BLaER1 treated with 17β-estradiol and CSF1 and Interleukin-3, amounts not matched to agents 10 nM and 100 nM (cell line): ENCODE data around the gene NEB.
"Not testable (repeated sequence)": the region's sequence is repeated elsewhere in the genome, so short reads cannot be mapped to it uniquely, and the experiment has no call there.

Experiments
- H3K27ac ChIP-seq, 11 experiments: shearing (Covaris generic); formaldehyde crosslinking; 2 replicates each; pipeline ENCODE4 v1.8.1; 2022
- H3K27me3 ChIP-seq, 11 experiments: shearing (Covaris generic); formaldehyde crosslinking; 2 replicates each; pipeline ENCODE4 v1.8.1; 2022
- H3K36me3 ChIP-seq, 11 experiments: shearing (Covaris generic); formaldehyde crosslinking; 2 replicates each; pipeline ENCODE4 v1.8.1; 2022
- H3K4me1 ChIP-seq, 10 experiments: shearing (Covaris generic); formaldehyde crosslinking; 2 replicates each; pipeline ENCODE4 v1.8.1; 2022
- H3K4me2 ChIP-seq, 11 experiments: shearing (Covaris generic); formaldehyde crosslinking; 2 replicates each; pipeline ENCODE4 v1.8.1; 2022
- H3K4me3 ChIP-seq, 10 experiments: shearing (Covaris generic); formaldehyde crosslinking; 2 replicates each; pipeline ENCODE4 v1.8.1; 2022
- H3K9ac ChIP-seq, 11 experiments: shearing (Covaris generic); formaldehyde crosslinking; 2 replicates each; pipeline ENCODE4 v1.8.1; 2022
- H3K9me3 ChIP-seq, 11 experiments: shearing (Covaris generic); formaldehyde crosslinking; replicated peaks in 1 of 11; 2 replicates each; pipeline ENCODE4 v1.8.1; 2022
- H4K20me1 ChIP-seq, 11 experiments: shearing (Covaris generic); formaldehyde crosslinking; 2 replicates each; pipeline ENCODE4 v1.8.1; 2022
- Cebpa-rat ChIP-seq, 11 experiments: shearing (Covaris generic); IDR thresholded peaks; 2 replicates each; pipeline ENCODE4 v1.8.1; 2022

Gene NEB

DNA sequence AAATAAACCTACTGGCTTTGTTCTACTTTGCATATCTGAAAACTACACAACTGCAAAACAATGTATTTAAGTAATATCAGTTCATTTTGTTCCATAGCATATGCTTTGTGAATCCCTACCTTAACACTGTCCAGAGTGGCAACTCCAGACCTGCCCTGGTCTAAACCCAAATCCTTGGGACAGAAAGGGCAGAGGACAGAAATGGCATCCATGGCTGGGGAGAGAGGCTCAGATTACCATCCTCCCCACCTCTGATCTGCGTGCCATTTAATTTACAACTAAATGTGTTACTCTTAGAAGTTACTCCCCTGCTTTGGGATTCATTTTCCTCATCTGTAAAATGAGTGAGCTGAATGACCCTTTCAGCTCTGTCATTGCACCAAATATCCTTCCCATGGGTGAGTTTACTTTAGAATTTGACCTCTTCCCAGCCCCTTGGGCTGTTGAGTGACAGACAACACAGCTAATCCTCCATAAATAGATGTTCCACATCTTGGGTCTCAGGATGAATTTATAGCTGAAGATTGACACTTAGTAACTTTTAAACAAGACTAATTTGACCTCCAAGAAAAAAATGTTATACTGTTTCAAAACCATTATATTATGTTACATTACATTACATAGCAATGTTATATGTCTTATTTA lies 20.1 kb upstream of the NEB start:
- peaks cover 0 to 5% (median 0%) of the 10 kb centered on the region in 10 experiments; a peak in 3 of 20 replicates for H3K4me1 ChIP-seq
- no peak overlapping the region for H3K4me2 ChIP-seq
- no peak for TF ChIP-seq Cebpa-rat (IDR thresholded peaks at IDR 0.05)
- no peak overlapping the region for H3K9ac ChIP-seq
- H3K36me3 ChIP-seq = no peaks in the 10 kb centered on the region
- H3K9me3 ChIP-seq = no peaks in the 10 kb centered on the region
- H3K4me3 ChIP-seq = no peak overlapping the region
- no peaks in the 10 kb centered on the region for H4K20me1 ChIP-seq
- no peaks in the 10 kb centered on the region for H3K27me3 ChIP-seq
- H3K27ac ChIP-seq = no peak overlapping the region

DNA sequence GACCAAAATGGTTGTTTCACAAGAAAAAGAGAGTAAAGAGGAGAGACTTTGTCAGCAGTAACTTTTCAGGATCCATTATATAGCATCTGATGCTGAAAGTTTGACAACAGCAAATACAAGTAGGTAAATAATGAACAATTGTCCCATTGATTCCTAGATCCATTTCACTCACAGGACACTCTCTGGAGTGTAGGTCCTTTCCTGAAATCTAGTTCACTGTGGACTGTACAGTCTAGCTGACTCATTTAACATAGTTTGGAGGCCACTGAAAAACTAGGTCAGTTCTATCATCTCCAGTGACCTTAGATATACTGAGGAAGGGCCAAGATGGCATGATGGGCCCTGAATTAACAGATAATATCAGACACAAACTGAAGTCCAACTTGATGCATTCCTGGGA lies 19.3 kb upstream of the NEB start:
- H3K4me1 ChIP-seq = peaks cover 0 to 5% (median 0%) of the 10 kb centered on the region in 10 experiments; a peak in 3 of 20 replicates
- no peak overlapping the region for H3K4me2 ChIP-seq
- H3K9me3 ChIP-seq = no peaks in the 10 kb centered on the region
- no peak for TF ChIP-seq Cebpa-rat (IDR thresholded peaks at IDR 0.05)
- H3K4me3 ChIP-seq = no peak overlapping the region
- no peak overlapping the region for H3K9ac ChIP-seq
- H3K27ac ChIP-seq = no peak overlapping the region
- no peaks in the 10 kb centered on the region for H3K27me3 ChIP-seq
- no peaks in the 10 kb centered on the region for H3K36me3 ChIP-seq
- H4K20me1 ChIP-seq = no peaks in the 10 kb centered on the region

DNA sequence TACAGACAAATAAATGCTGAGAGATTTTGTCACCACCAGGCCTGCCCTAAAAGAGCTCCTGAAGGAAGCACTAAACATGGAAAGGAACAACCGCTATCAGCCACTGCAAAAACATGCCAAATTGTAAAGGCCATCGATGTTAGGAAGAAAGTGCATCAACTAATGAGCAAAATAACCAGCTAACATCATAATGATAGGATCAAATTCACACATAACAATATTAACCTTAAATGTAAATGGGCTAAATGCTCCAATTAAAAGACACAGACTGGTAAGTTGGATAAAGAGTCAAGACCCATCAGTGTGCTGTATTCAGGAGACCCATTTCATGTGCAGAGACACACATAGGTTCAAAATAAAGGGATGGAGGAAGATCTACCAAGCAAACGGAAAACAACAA lies 11.0 kb upstream of the NEB start:
- H3K4me1 ChIP-seq, H3K4me3 ChIP-seq, H4K20me1 ChIP-seq, H3K4me2 ChIP-seq, H3K9ac ChIP-seq, H3K36me3 ChIP-seq, H3K27ac ChIP-seq, H3K27me3 ChIP-seq: not testable (repeated sequence)
- H3K9me3 ChIP-seq = peaks cover 0 to 14% (median 7%) of the 10 kb centered on the region in 11 experiments; a peak in 7 of 22 replicates

DNA sequence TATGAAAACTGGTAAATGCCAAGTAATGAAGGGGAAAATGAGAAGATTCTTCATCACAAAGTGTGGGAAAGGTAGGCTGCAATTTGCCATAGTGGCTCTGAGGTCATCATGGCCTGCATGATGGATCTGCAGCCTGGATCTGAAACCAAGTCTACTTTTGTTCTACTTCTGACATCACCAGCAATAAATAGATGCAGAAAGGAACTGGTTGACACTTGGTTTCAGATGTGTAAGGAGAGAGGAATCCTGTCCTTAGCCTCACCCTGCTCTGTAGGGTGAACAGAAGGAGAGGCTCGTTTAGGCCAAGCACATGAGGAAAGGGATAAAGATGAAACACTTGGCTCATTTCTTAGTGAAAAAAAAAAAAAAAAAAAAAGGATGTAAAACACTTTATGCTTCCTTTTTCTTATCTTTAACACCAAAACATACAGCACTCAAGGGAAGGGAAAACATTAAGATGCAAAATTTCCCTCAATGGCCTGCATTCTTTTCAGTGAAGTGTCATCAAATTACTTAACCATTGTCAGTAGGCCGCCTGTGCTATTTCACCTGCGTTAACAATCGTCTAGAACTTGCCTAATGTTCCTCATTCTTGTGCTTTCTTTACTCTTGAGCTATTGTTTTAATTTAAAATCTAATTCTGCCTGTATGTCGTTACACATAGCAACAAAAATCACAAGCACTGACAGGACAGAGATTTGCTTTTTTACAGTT lies 3.9 kb downstream of the NEB start:
- no peaks in the 10 kb centered on the region for H3K9me3 ChIP-seq
- no peaks in the 10 kb centered on the region for H3K27me3 ChIP-seq
- H4K20me1 ChIP-seq = no peaks in the 10 kb centered on the region
- peak overlapping the region in 1 of 11 experiments; percentile 27; a peak in 2 of 22 replicates for H3K27ac ChIP-seq
- no peak overlapping the region for H3K9ac ChIP-seq
- peaks cover 0 to 21% (median 0%) of the 10 kb centered on the region in 10 experiments; a peak in 4 of 20 replicates for H3K4me1 ChIP-seq
- H3K36me3 ChIP-seq = no peaks in the 10 kb centered on the region
- peak overlapping the region in 2 of 11 experiments; percentile 41 to 47; a peak in 4 of 22 replicates for H3K4me2 ChIP-seq
- no peak for TF ChIP-seq Cebpa-rat (IDR thresholded peaks at IDR 0.05)
- no peak overlapping the region for H3K4me3 ChIP-seq

DNA sequence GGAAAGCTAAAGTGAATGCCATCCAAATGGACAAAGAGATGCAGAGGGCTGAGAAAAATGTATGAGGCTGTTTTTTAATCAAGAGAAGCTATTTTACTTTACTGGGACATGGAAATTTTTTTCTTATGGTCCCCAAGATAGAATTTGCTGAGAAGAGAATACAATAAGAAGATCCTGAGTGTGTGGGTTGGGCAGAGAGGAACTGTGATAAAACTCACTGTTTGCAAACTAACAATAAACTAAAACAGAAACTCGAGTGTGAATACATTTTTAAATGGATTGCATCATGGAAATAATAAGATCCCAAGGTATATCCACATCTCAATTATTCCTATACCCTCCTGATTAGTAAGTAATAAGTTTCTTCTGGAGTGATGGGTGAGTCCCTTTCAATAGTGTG lies 4.4 kb downstream of the NEB start:
- no peak for TF ChIP-seq Cebpa-rat (IDR thresholded peaks at IDR 0.05)
- Histone ChIP-seq H3K9ac (no peak overlapping the region), H3K4me2 (peak overlapping the region in 2 of 11 experiments; percentile 41 to 47; a peak in 4 of 22 replicates), H3K36me3 (no peaks in the 10 kb centered on the region), H3K27ac (peak overlapping the region in 1 of 11 experiments; percentile 27; a peak in 1 of 22 replicates), H3K27me3 (no peaks in the 10 kb centered on the region), H3K4me3 (no peak overlapping the region), H3K9me3 (no peaks in the 10 kb centered on the region), H3K4me1 (peaks cover 0 to 21% (median 0%) of the 10 kb centered on the region in 10 experiments; a peak in 4 of 20 replicates), H4K20me1 (no peaks in the 10 kb centered on the region)

DNA sequence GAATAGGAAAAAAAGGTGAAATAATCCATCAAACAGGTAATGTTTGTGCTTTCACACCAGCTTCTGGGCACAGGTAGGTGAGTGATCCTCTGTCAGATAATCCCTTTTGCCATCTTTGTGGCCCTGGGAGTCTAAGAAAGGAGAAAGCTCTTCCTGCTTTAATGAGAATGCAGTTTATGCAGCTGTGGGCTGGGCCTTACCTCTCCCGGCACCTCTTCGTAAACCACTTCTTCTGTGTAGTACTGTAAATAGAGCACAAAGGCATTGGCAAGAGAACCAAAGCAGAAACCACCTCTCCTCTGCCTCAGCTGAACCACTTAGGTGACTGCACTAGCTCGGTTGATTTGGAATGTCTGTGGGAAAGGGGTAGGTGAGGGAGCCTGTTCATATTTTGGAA lies 4.9 kb downstream of the NEB start:
- Histone ChIP-seq H3K27ac (no peak overlapping the region), H3K4me2 (peak overlapping the region in 2 of 11 experiments; percentile 41 to 47; a peak in 4 of 22 replicates), H3K9me3 (no peaks in the 10 kb centered on the region), H3K27me3 (no peaks in the 10 kb centered on the region), H4K20me1 (no peaks in the 10 kb centered on the region), H3K9ac (no peak overlapping the region), H3K36me3 (no peaks in the 10 kb centered on the region), H3K4me3 (no peak overlapping the region), H3K4me1 (peaks cover 0 to 21% (median 0%) of the 10 kb centered on the region in 10 experiments; a peak in 4 of 20 replicates)
- no peak for TF ChIP-seq Cebpa-rat (IDR thresholded peaks at IDR 0.05)

DNA sequence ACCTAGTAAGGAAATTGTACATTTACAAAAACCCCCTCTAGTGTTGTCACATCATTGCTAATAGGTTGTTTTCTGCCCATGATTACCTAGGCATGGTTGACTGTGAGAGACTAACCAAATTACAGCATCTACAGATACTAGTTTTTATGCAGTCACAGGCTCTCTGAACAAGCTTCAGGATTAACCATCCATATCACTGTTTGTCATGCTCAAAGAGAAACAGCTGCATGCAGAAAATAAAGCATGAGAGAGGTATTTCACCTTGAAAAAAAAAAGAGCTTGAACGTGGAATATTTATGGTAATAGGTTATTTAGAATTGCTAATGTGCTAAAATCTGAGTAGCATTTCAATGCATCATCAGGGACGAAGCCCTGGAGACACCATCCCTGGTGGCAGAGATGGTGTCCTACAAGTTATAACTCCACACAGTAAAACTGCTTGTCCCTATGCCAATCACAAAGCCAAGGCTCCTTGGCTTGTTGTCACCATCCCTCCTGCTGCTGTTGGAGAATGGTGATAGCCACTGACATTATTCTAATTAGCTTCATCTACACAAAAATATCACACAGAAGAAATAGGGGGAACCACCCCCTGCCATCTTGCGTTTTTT lies 5.4 kb downstream of the NEB start:
- no peak overlapping the region for H3K27ac ChIP-seq
- H4K20me1 ChIP-seq = no peaks in the 10 kb centered on the region
- no peak for TF ChIP-seq Cebpa-rat (IDR thresholded peaks at IDR 0.05)
- H3K27me3 ChIP-seq = no peaks in the 10 kb centered on the region
- no peaks in the 10 kb centered on the region for H3K9me3 ChIP-seq
- no peaks in the 10 kb centered on the region for H3K36me3 ChIP-seq
- no peak overlapping the region for H3K9ac ChIP-seq
- peak overlapping the region in 1 of 11 experiments; percentile 47; a peak in 1 of 22 replicates for H3K4me2 ChIP-seq
- H3K4me3 ChIP-seq = no peak overlapping the region
- H3K4me1 ChIP-seq = peaks cover 0 to 21% (median 0%) of the 10 kb centered on the region in 10 experiments; a peak in 4 of 20 replicates

DNA sequence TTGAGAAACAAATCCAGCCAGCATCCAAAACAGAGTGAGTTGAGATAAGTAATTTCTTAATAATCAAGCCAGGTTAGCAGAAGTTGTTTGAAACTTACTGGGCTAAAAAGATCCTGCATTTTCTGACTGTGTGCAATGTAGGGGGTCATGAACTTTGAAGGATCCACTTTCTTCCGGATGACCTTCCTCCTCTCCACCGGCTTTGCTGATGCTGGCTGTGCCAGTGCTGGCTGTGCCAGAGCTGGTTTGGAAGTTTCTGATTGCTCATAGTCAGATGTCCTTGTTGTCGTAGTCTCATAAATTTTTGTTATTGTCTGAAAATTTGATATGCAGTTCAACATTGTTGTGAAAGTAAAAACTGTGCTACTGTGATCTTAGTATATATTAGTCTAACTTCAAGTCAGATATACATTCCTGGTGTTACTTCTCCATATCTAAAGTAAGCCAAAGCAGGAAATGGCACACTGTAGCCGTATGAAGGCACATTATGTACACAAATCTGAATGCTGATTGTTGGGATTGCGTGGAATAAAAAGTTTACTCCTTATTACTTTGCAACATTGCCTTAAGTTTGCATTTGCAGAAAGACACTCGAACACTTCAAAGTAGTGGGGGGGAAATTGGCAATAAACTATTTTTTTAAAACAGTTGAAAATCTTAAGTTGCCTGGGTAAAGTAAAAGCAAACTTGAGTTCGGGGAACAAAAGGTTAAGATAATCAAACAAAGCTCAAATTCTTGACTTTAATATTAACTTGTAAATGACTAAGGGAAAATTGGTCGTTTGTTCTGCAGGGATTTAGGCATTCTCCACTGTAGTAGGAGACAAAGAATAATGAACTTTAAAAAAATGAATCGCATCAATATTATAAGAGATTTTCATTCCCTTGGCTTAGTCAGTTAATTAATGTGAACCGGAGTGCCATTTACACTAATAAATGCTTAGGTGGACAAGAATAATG lies 6.4 kb downstream of the NEB start:
- no peak overlapping the region for H3K27ac ChIP-seq
- TF ChIP-seq Cebpa-rat (IDR thresholded peaks at IDR 0.05) = no peak
- no peak overlapping the region for H3K9ac ChIP-seq
- H3K4me1 ChIP-seq = peaks cover 0 to 21% (median 0%) of the 10 kb centered on the region in 10 experiments; a peak in 4 of 20 replicates
- H3K4me3 ChIP-seq = no peak overlapping the region
- no peaks in the 10 kb centered on the region for H3K27me3 ChIP-seq
- H3K4me2 ChIP-seq = no peak overlapping the region
- no peaks in the 10 kb centered on the region for H4K20me1 ChIP-seq
- no peaks in the 10 kb centered on the region for H3K36me3 ChIP-seq
- no peaks in the 10 kb centered on the region for H3K9me3 ChIP-seq
